Stimulated activated CD4-positive, alpha-beta T cell treated with anti-CD3 and anti-CD28 coated beads, Interleukin-1b, Interleukin-23, amount 100 ng/mL, for 4 hours (primary cell): ENCODE measurements around the gene DTX4.

Source experiments
- DNase-seq, 2 donors: peaks; one replicate each; pipeline ENCODE4 v3.0.0-alpha.2; 2020; ENCODE audit warnings: low read depth in 2 of 2

The DTX4 gene

DNA sequence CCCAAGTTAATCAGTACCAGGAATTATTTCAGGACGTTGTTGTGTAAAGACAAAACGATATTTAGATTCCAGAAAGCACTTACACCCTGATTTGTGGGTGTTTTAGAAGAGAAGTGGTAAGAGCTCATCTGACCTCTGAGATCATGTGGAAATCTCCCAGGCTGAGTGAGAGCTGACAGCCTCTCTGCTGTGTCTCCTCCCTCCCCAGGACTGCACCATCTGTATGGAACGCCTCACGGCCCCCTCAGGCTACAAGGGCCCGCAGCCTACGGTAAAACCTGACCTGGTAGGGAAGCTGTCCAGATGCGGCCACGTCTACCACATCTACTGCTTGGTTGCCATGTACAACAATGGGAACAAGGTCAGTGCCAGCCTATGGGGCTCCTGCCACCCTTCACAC, 20.0 kb downstream of the DTX4 start:
- no peak for DNase-seq

GRCh38 chr11:59192446-59193020, 20.6 kb downstream of the DTX4 start:
- no peak for DNase-seq

- no peak for DNase-seq
These were observed 21.7 kb downstream of the DTX4 start for GRCh38 chr11:59193587-59194130.

DNA sequence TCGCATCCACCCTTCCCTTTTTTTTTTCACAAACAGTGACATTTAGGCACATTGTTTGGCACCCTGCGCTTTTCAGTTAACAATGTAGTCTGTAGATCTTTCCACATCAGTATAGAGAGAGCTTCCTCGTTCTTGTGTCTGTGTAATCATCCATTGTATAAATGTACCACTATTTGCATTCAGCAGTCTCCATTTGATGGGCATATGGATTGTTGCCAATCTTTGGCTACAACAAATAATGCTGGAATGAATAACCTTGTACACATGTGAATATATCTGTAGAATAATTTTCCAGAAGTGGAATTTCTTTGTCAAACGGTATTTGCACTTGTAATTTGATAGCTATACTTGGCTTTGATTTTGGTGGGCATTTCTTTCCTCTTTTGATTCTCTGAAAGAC, 23.7 kb downstream of the DTX4 start:
- DNase-seq, result no peak

DNA sequence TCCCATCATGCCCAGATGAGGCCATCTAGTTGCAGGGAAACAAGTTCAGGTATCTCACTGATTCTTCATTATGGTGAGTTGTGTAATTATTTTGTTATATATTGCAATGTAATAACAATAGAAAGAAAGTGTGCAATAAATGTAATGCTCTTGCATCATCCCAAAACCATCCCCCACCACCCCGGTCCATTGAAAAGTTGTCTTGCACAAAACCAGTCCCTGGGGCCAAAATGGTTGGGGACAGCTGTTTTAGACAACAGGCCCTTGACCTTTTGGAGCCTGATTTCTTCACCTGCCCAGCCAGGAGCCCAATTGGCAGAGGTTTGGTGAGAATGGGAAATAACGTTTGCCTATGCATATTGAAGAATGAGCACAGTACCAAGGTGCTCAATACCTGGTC, 24.8 kb downstream of the DTX4 start:
- DNase-seq, result no peak

DNA sequence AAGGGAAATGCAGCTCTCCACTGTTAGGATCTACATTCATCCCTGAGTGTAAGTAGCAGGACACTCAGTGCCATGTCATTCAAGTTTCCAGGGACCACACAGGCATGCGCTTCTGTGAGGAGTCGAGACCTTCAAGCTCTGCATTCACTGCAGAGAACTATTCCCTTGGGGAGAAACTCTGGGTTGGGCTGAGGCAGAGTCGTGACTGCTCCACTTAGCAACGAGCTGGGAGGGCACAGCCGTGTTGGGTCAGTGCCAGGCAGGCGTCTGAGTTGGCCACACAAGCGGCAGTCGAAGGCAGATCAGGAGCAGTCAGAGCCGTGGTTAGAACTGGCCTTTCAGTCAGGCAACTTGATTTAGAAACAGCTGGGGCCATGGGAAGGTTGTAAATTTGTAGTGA, 26.1 kb downstream of the DTX4 start:
- no peak for DNase-seq

DNA sequence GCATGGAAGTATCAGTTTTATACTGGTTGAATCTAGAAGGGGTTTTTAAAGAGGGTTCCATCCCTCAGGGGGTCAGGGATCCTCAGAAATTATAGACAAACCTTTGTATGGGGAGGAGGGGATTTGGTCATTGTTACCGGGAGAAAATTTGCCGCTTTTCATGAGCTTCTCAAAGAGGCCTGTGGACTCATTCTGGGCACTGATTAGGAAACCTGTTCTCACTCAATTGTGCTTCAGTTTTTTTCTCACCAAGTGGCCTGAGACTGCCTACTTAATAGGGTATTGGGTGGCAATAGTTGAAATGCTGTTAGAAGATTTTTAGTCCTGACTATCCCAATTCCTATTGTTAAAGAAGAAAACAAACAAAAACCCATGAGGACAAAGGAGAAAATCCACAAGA, 26.8 kb downstream of the DTX4 start:
- no peak for DNase-seq

DNA sequence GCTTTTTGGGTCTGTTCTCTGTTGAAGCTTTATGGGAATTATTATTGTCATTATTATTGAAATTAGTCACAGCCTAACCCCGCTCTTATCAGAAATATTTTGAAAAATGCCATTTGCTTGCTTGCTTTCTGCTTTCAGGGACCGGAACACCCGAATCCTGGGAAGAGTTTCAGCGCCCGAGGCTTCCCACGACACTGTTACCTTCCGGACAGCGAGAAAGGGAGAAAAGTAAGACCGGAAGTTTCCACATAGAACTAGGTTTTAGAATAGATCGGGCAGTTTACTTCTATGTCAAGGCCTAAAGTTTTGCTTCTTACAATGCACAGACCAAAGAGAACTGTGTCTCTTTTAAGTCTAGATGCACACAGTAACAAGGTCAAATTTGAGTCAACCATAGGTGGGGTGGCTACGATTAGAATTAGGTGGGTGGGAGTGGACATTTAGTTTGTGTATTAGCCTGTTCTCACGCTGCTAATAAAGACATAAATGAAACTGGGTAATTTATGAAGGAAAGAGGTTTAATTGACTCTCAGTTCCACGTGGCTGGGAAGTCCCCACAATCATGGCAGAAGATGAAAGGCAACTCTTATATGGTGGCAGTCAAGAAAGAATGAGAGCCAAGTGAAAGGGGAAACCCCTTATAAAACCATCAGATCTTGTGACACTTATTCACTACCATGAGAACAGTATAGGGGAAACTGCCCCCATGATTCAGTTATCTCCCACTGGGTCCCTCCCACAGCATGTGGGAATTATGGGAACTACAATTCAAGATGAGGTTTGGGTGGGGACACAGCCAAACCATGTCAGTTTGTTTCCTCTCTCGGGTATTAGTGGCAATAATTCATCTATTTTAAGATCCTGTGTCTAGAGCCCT, 27.9 kb downstream of the DTX4 start:
- no peak for DNase-seq

DNA sequence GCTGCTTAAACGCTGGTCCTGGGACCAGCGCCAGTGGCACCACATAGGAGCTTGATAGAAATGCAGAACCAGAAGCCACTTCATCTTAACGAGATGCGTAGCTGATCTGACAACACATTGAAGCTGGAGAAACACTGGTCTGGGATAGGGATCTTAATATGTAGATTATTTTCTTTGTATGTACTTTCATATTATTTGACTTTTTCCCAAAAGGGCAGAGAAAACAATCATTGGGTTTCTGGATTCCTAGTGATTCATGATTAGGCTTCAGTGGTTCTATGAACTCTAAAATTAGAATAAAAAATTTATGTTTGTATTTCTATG, 28.5 kb downstream of the DTX4 start:
- no peak for DNase-seq

DNA sequence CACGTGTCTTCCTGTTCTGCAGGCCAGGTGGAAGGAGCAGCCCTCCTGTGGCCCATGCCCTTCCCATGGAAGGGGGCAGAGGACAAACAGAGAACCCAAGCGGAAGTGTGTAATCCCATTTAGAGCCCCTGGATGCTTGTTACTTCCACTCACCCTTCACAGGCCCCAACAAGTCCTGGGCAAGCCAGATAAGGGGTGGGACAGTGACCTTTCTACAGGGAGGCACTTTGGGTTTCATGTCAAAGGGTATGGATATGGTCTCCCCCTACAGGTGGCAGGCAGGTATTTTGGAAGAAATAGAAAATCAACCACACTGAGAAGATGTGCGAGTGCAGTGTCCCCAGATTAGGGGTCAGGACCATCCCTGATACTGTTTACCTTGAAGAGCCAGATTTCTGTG, 29.4 kb downstream of the DTX4 start:
- no peak for DNase-seq

DNA sequence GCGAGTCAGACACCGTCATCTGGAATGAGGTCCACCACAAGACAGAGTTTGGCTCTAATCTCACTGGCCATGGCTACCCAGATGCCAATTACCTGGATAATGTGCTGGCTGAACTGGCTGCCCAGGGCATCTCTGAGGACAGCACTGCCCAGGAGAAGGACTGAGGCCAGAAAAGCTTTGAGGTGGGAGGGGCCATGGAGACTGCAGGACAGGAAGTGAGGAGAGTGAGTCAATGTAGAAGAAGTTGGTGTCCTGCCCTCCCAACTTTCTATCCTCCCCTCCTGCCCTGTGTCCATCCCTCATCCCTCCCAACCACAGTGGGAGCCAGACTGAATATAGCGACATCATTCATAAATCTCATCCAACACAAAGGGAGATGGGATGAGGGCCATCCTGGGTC, 32.8 kb downstream of the DTX4 start:
- no peak for DNase-seq

DNA sequence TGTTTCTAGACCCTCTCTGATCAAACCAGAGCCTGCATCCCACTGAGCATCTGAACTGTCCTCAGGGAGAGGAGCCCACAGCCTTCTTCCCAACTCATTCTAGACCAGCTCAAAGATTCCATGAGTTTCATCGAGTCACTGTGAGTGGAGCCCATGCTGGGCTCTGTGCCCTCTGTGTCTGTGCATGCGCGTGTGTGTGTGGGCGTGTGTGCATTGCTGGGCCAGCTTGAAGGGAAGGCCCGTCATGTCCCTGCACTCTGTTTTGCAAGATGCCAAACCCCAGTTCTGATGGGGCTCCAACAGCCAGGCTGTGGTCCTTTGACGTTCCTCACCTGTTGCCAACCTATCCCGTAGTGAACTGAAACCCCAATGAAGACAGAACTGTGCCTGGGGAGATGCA, 33.7 kb downstream of the DTX4 start:
- no peak for DNase-seq

GRCh38 chr11:59206635-59207034, 34.7 kb downstream of the DTX4 start:
- no peak for DNase-seq

GRCh38 chr11:59207988-59208451, 36.1 kb downstream of the DTX4 start:
- peak; percentile 28 to 41 for DNase-seq

GRCh38 chr11:59208956-59209355, 37.0 kb downstream of the DTX4 start:
- no peak for DNase-seq

- DNase-seq, result no peak
These were observed 40.3 kb downstream of the DTX4 start for GRCh38 chr11:59212222-59212621.

DNA sequence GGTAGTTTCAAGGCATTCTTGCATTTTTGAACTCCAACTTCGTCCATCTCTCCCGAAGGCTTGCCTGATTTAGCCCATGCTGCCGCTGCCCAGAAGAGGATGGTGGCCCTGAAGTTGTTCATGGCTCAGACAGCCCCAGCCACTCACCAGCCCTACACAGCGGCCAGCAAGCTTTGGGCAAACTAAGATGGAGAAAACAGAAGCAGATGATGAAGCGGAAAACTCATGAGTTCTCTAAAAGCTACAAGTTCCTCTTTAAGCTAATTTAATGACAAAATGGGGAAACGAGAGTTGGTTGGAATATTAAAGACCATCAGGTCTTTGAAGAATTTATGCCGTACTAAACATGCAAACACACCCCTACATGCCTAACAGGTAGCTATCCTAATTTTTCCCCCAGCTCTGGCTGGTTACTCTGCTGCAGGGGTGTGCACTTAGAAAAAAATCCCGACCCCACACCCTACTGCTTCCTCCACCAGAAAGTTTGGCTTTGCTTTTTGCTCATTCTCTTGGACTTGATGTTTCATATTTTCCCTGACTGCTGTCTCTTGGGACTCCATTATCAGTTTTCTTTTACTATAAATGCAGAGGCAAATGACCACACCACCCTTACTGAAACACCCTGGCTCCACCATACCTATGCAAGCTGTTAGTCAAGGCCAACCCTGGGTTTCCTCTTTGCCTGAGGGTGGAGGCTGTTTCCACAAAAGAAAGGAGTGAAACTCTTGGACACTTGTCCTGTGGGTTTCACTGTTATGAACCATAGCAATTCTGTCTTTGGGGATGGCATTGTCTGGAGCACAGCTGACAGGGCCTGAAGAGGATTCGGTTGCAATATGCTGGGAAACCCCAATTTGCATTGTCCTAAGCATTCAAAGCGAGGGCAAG, 41.1 kb downstream of the DTX4 start, which contains the start of gene MPEG1:
Gene MPEG1, minus strand, starts transcription at position 184 of the 888 bp plus-strand sequence. Its CDS starts 62 bp downstream, at position 122.
- DNase-seq, result no peak

DNA sequence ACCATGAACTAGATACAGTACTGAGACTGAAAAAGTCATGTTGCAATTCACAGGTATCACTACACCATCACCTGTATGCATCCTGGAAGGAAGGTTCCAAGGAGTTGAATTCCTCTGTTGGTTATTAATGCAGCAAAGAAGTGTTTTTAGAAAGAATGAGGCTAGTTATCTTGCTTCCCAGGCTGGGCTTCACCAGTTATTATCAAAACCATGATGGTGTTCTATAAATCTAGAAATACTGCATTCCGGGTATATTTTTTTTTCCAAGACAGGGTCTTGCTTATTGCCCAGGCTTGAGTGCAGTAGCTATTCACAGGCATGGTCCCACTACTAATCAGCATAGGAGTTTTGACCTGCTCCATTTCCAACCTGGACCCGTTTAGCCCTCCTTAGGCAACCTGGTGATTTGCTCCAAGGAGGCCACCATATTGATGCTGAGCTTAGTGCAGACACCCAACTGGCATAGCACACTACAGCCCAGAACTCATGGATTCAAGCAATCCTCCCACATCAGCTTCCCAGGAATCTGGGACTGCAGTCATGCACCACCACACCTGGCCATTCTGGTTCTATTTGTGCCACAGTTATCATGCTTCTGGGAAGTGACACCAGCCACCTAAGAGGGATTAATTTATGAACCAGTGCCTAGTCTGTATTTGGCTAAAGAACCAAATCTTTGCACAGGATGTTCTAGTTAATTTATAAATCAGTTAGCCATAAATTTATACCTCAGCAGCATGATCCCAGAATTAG, 42.4 kb downstream of the DTX4 start:
- DNase-seq, result no peak

DNA sequence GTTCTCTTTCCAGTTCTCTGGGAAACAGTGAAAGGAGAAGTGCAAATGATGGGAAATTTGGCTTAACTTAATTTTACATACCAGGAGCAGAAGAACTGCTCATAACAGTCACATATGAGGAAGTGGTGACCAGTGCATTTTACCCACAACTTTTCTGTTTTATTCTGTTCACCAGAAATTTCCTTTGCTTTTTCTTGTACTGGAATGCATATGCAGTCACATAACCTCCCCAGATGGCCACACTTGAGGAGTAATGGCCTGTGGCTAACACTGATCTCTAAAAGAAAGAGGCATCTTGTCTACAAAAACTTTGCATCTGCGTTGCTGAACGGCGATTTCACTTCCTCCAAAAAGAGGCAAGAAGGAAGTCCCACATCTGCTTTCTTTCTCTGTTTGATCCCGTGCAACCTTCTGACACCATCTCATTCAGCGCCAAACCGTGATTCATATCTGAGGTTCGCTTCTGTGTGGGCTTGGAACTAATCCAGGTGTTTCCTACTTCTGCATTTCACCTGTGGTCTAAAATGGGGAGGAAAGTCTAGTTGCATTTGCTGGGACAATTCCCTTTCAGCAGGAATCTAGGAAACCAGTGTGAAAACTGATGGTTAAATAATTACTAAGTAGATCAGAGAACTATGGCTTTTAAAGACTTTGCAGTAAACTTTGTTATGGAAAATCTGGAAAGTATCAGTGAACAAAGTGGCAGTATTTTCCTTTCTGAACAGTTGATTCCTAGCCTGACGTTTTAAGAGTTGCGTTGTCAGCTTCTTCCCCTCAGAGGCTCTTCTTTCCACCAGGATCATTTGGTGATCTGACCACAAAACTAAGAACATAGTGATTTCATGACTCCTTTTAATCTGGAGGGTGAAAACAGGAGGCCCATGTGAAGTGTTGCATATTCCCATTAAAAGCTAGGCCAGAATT, 45.0 kb downstream of the DTX4 start:
- no peak for DNase-seq

GRCh38 chr11:59218319-59218718, 46.4 kb downstream of the DTX4 start:
- no peak for DNase-seq
